H9 (cell line): Measurements from ENCODE around the gene SLC1A1. TPM values are rescaled to one million over a fixed set of nuclear protein-coding genes. Genes with fewer than 3 reads are reported as not detected.

Source experiments
- DNase-seq: peaks from one replicate; pipeline ENCODE4 v3.0.0-alpha.2; 2017
- H2AFZ ChIP-seq: one replicate; pipeline ENCODE4 v1.6.1; 2013; ENCODE audit warnings: mild to moderate bottlenecking, low read length, control low read depth, moderate library complexity
- H2AK5ac ChIP-seq: 2 replicates; pipeline ENCODE4 v1.6.1; 2013; ENCODE audit warnings: low read length, control low read depth, mixed read lengths; ENCODE audit not compliant: insufficient read length
- H2BK120ac ChIP-seq: one replicate; pipeline ENCODE4 v1.6.1; 2013; ENCODE audit warnings: low read depth, mild to moderate bottlenecking, low read length, control low read depth, inconsistent platforms; ENCODE audit not compliant: poor library complexity, severe bottlenecking
- H2BK12ac ChIP-seq: 2 replicates; pipeline ENCODE4 v1.6.1; 2013; ENCODE audit warnings: low read length, control low read depth, mixed read lengths, low read depth; ENCODE audit not compliant: insufficient read length
- H2BK15ac ChIP-seq: 2 replicates; pipeline ENCODE4 v1.6.1; 2013; ENCODE audit warnings: low read depth, low read length, control low read depth
- H2BK20ac ChIP-seq: one replicate; pipeline ENCODE4 v1.6.1; 2013; ENCODE audit warnings: low read depth, mild to moderate bottlenecking, low read length, control low read depth, inconsistent platforms; ENCODE audit not compliant: poor library complexity, severe bottlenecking
- H2BK5ac ChIP-seq: 2 replicates; pipeline ENCODE4 v1.6.1; 2013; ENCODE audit warnings: low read length, control low read depth, mixed read lengths; ENCODE audit not compliant: insufficient read length
- H3K14ac ChIP-seq: 2 replicates; pipeline ENCODE4 v1.6.1; 2013; ENCODE audit warnings: low read length, control low read depth; ENCODE audit not compliant: insufficient read depth
- H3K18ac ChIP-seq: 2 replicates; pipeline ENCODE4 v1.6.1; 2013; ENCODE audit warnings: low read depth, mild to moderate bottlenecking, mixed read lengths, low read length, control low read depth; ENCODE audit not compliant: insufficient read length
- H3K23ac ChIP-seq: 2 replicates; pipeline ENCODE4 v1.6.1; 2013; ENCODE audit warnings: low read length, control low read depth, mixed read lengths, low read depth; ENCODE audit not compliant: insufficient read length
- H3K23me2 ChIP-seq: 2 replicates; pipeline ENCODE4 v1.6.1; 2013; ENCODE audit warnings: low read depth, mild to moderate bottlenecking, mixed read lengths, low read length, control low read depth; ENCODE audit not compliant: insufficient read length, poor library complexity, severe bottlenecking
- H3K27ac ChIP-seq: 2 replicates; pipeline ENCODE4 v1.5.1; 2013; ENCODE audit warnings: low read length, control low read depth, mixed read lengths, low read depth; ENCODE audit not compliant: insufficient read length
- H3K27me3 ChIP-seq: 2 replicates; pipeline ENCODE4 v1.6.1; 2013; ENCODE audit warnings: low read length, control low read depth, inconsistent platforms; ENCODE audit not compliant: insufficient read depth
- H3K4ac ChIP-seq: 2 replicates; pipeline ENCODE4 v1.6.1; 2013; ENCODE audit warnings: low read depth, mild to moderate bottlenecking, control low read depth, inconsistent platforms, low read length, moderate library complexity
- H3K4me1 ChIP-seq: 2 replicates; pipeline ENCODE4 v1.6.1; 2013; ENCODE audit warnings: low read length, control low read depth, inconsistent platforms; ENCODE audit not compliant: insufficient read depth
- H3K4me2 ChIP-seq: 2 replicates; pipeline ENCODE4 v1.6.1; 2013; ENCODE audit warnings: low read length, control low read depth, mixed read lengths; ENCODE audit not compliant: insufficient read length, insufficient read depth
- H3K56ac ChIP-seq: 2 replicates; pipeline ENCODE4 v1.6.1; 2013; ENCODE audit warnings: low read depth, mild to moderate bottlenecking, mixed read lengths, low read length, control low read depth; ENCODE audit not compliant: insufficient read length
- H3K79me1 ChIP-seq: 2 replicates; pipeline ENCODE4 v1.6.1; 2013; ENCODE audit warnings: low read depth, mild to moderate bottlenecking, moderate library complexity, low read length, control low read depth, inconsistent platforms; ENCODE audit not compliant: insufficient read depth, poor library complexity, severe bottlenecking
- H3K79me2 ChIP-seq: 2 replicates; pipeline ENCODE4 v1.6.1; 2013; ENCODE audit warnings: low read length, control low read depth, inconsistent platforms; ENCODE audit not compliant: insufficient read depth
- H3K9ac ChIP-seq: 2 replicates; pipeline ENCODE4 v1.6.1; 2013; ENCODE audit warnings: low read length, control low read depth, mixed read lengths; ENCODE audit not compliant: insufficient read length; ENCODE audit errors: extremely low read depth
- H3K9me3 ChIP-seq: one replicate; pipeline ENCODE4 v1.6.1; 2013; ENCODE audit warnings: low read depth, low read length, inconsistent platforms; ENCODE audit not compliant: control insufficient read depth
- H3T11ph ChIP-seq: one replicate; pipeline ENCODE4 v1.6.1; 2013; ENCODE audit warnings: mild to moderate bottlenecking, low read length, control low read depth, inconsistent platforms
- H4K20me1 ChIP-seq: one replicate; pipeline ENCODE4 v1.6.1; 2013; ENCODE audit not compliant: control insufficient read depth, insufficient read length, insufficient read depth
- H4K5ac ChIP-seq: 2 replicates; pipeline ENCODE4 v1.6.1; 2013; ENCODE audit warnings: low read depth, mild to moderate bottlenecking, mixed read lengths, low read length, control low read depth; ENCODE audit not compliant: insufficient read length
- H4K8ac ChIP-seq: replicated peaks from 2 replicates; pipeline ENCODE4 v1.6.1; 2013; ENCODE audit warnings: low read length, control low read depth, mixed read lengths, low read depth; ENCODE audit not compliant: insufficient read length
- H4K91ac ChIP-seq: 2 replicates; pipeline ENCODE4 v1.6.1; 2013; ENCODE audit warnings: low read depth, mild to moderate bottlenecking, moderate library complexity, mixed read lengths, low read length, control low read depth; ENCODE audit not compliant: insufficient read length
- H3K27ac Mint-ChIP-seq, 3 experiments: 2 replicates in 2 of 3; 3 replicates in 1 of 3; pipeline ENCODE4 v1.8.0; 2020 to 2021; ENCODE audit warnings: mixed read lengths in 3 of 3, mild to moderate bottlenecking in 1 of 3, moderate library complexity in 1 of 3
- H3K27me3 Mint-ChIP-seq: 2 replicates; pipeline ENCODE4 v1.8.0; 2021; ENCODE audit warnings: low read depth, mild to moderate bottlenecking, moderate library complexity, mixed read lengths
- H3K36me3 Mint-ChIP-seq, 3 experiments: 2 replicates in 2 of 3; 3 replicates in 1 of 3; pipeline ENCODE4 v1.8.0; 2020 to 2021; ENCODE audit warnings: low read depth in 3 of 3, mixed read lengths in 3 of 3; ENCODE audit not compliant: insufficient read depth in 1 of 3
- H3K4me1 Mint-ChIP-seq, 2 experiments: 2 replicates each; pipeline ENCODE4 v1.8.0; 2020; ENCODE audit warnings: mixed read lengths in 2 of 2
- H3K4me3 Mint-ChIP-seq, 2 experiments: 2 replicates in 1 of 2; 3 replicates in 1 of 2; pipeline ENCODE4 v1.8.0; 2020 to 2021; ENCODE audit warnings: mild to moderate bottlenecking in 2 of 2, mixed read lengths in 2 of 2, moderate library complexity in 1 of 2
- H3K9me3 Mint-ChIP-seq, 2 experiments: 2 replicates in 1 of 2; 3 replicates in 1 of 2; pipeline ENCODE4 v1.8.0; 2020; ENCODE audit warnings: mild to moderate bottlenecking in 2 of 2, mixed read lengths in 2 of 2, moderate library complexity in 1 of 2
- WGBS: extraction: QIAGEN DNeasy Blood & Tissue Kit; methylation state at CpG from one replicate; pipeline ENCODE4 v1.1.7; 2013; ENCODE audit warnings: missing lambda C conversion rate, low lambda C conversion rate, mixed read lengths; ENCODE audit not compliant: insufficient read length; ENCODE audit errors: extremely low coverage; 5-methylcytosine and 5-hydroxymethylcytosine counted together
- total RNA-seq: library from RNA; stranded (reverse); gene quantifications from 2 replicates; pipeline ENCODE4 v1.2.1, GENCODE V29; 2021
- TF ChIP-seq, protein P1 (sequence below): fragments of 200-600 bp; sonication (generic); conservative IDR thresholded peaks from 3 replicates; pipeline ENCODE4 v1.8.0; 2021; ENCODE audit warnings: antibody characterized with exemption, mild to moderate bottlenecking

The SLC1A1 gene
- total RNA-seq, 1 experiment from 2014 or later: 4.7 TPM

DNA sequence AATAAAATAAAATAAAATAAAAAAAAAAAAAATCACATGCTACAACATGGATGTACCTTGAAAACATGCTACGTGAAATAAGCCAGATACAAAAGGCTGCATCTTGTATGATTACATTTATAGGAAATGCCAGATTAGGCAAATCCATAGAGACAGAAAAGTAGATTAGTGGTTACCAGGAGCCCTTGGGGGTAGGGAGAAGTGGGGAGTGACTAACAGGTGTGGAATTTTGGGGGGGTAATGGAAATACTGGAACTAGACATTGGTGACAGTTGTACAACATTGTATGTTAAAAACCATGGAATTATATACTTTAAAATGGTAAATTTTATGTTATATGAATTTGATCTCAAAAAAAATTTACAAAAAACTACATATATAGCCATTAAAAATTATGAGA lies 47.3 kb downstream of the SLC1A1 start:
- DNase-seq: no peak
- Histone ChIP-seq H2AK5ac (no peak overlapping the region), H3K9ac (no peak overlapping the region), H3K9me3 (no peaks in the 10 kb centered on the region), H2BK5ac (no peak overlapping the region), H3K18ac (no peak overlapping the region), H3K56ac (no peak overlapping the region), H4K20me1 (no peaks in the 10 kb centered on the region), H2BK120ac (no peak overlapping the region), H2BK20ac (no peak overlapping the region), H2BK15ac (no peak overlapping the region), H2BK12ac (no peak overlapping the region), H3K14ac (no peak overlapping the region), H3K79me1 (no peaks in the 10 kb centered on the region), H2AFZ (no peak overlapping the region), H3T11ph (no peak overlapping the region), H3K23ac (no peak overlapping the region), H3K79me2 (no peaks in the 10 kb centered on the region), H3K4ac (no peak overlapping the region), H3K4me2 (no peak overlapping the region), H4K5ac (no peak overlapping the region), H3K27ac (no peak overlapping the region), H4K91ac (no peak overlapping the region), H3K23me2 (no peaks in the 10 kb centered on the region), H3K27me3 (no peaks in the 10 kb centered on the region), H4K8ac (no peak overlapping the region), H3K4me1 (peaks cover 5% of the 10 kb centered on the region; the same call in 1 of the 2 replicates)
- H3K36me3 Mint-ChIP-seq: peaks cover 2 to 10% (median 7%) of the 10 kb centered on the region in 3 experiments
- peaks cover 6 to 7% of the 10 kb centered on the region in 2 experiments; a peak in 4 of 5 replicates for H3K9me3 Mint-ChIP-seq
- peaks cover 2% of the 10 kb centered on the region for H3K27me3 Mint-ChIP-seq
- H3K27ac Mint-ChIP-seq: no peak overlapping the region
- TF ChIP-seq, protein P1, sequence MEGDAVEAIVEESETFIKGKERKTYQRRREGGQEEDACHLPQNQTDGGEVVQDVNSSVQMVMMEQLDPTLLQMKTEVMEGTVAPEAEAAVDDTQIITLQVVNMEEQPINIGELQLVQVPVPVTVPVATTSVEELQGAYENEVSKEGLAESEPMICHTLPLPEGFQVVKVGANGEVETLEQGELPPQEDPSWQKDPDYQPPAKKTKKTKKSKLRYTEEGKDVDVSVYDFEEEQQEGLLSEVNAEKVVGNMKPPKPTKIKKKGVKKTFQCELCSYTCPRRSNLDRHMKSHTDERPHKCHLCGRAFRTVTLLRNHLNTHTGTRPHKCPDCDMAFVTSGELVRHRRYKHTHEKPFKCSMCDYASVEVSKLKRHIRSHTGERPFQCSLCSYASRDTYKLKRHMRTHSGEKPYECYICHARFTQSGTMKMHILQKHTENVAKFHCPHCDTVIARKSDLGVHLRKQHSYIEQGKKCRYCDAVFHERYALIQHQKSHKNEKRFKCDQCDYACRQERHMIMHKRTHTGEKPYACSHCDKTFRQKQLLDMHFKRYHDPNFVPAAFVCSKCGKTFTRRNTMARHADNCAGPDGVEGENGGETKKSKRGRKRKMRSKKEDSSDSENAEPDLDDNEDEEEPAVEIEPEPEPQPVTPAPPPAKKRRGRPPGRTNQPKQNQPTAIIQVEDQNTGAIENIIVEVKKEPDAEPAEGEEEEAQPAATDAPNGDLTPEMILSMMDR: no peak
- H3K4me1 Mint-ChIP-seq: peaks cover 12 to 16% of the 10 kb centered on the region in 2 experiments
- no CpG with 5 or more reads among the region's 1 CpG for WGBS
- no peak overlapping the region for H3K4me3 Mint-ChIP-seq
